HEK293 (cell line): Measurements from ENCODE around the gene RTRAF.

Experiments
- CTCF ChIP-seq: fragments of 450-650 bp; formaldehyde crosslinking; IDR thresholded peaks from 2 replicates; pipeline ENCODE4 v1.5.1; 2016; ENCODE audit warnings: missing biosample characterization, missing genetic modification characterization
- OVOL3 ChIP-seq: fragments of 450-650 bp; formaldehyde crosslinking; IDR thresholded peaks from 2 replicates; pipeline ENCODE4 v1.5.1; 2016; ENCODE audit warnings: missing biosample characterization, missing genetic modification characterization
- ZNF350 ChIP-seq: fragments of 450-650 bp; formaldehyde crosslinking; IDR thresholded peaks from 2 replicates; pipeline ENCODE4 v1.5.0; 2017; ENCODE audit warnings: missing biosample characterization, mild to moderate bottlenecking, missing genetic modification characterization

- TF ChIP-seq ZNF350 (no peak), OVOL3 (tag by site-specific recombination) (no peak), CTCF (tag by site-specific recombination) (no peak)
Observed at GRCh38 chr14:52053044-52053443, 63.7 kb downstream of the RTRAF start.
